GM19023 (cell line): Measurements from ENCODE around the gene KCND2.

Experiments
- ATAC-seq: cut with Tn5 transposase; IDR thresholded peaks from one replicate; pipeline ENCODE4 v1.9.1; 2021; ENCODE audit warnings: mild to moderate bottlenecking, moderate library complexity; ENCODE audit not compliant: unreplicated experiment

KCND2 gene

GRCh38 chr7:120793213-120793936 is 520.4 kb downstream of the KCND2 start:
- no peak for ATAC-seq

DNA sequence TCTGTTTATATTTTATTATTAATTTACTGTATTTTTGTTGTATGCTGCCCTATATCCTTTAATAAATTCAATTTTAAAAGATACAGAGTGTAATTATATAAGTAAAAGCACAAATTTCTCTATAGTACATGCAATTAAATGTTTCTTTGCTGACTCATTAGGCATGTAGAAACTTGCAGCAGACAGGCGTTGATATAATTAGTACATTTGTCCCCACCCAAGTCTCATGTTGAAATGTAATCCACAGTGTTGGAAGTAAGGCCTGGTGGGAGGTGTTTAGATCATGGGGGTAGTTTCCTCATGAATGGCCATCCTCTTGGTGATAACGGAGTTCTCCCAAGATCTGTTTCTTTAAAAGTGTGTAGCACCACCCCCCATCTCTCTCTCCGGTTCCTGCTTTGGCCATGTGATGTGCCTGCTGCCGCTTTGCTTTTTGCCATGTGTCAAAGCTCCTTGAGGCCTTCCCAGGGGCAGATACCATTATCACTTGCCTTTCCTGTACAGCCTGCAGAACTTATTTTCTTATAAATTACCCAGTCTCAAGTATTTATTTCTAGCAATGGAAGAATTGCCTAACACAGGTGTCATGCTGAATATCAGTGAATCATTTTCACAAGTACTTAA is 521.2 kb downstream of the KCND2 start:
- no peak for ATAC-seq

GRCh38 chr7:120797026-120797645 is 524.2 kb downstream of the KCND2 start:
- no peak for ATAC-seq

GRCh38 chr7:120799147-120799546 is 526.2 kb downstream of the KCND2 start:
- no peak for ATAC-seq
